HepG2 (cell line): ENCODE results near the gene ESYT1. TPM values are rescaled to one million over a fixed set of nuclear protein-coding genes. Genes with fewer than 3 reads are reported as not detected.

Source experiments
- MEIS1 ChIP-seq: sonication (generic); formaldehyde crosslinking; IDR thresholded peaks from 2 replicates; pipeline ENCODE4 v1.9.0; 2021; ENCODE audit warnings: mild to moderate bottlenecking, missing genetic modification reagents, moderate library complexity, borderline replicate concordance
- SP2 ChIP-seq: sonication (generic); formaldehyde crosslinking; IDR thresholded peaks from 2 replicates; pipeline ENCODE4 v1.5.1; 2020; ENCODE audit warnings: mild to moderate bottlenecking, missing genetic modification reagents
- ZFP62 ChIP-seq: sonication (generic); formaldehyde crosslinking; IDR thresholded peaks from 2 replicates; pipeline ENCODE4 v1.4.0; 2020; ENCODE audit warnings: missing genetic modification reagents
- ZNF34 ChIP-seq: sonication (generic); formaldehyde crosslinking; IDR thresholded peaks from 2 replicates; pipeline ENCODE4 v1.4.0; 2020; ENCODE audit warnings: mild to moderate bottlenecking, missing genetic modification reagents, borderline replicate concordance
- ZNF567 ChIP-seq: sonication (generic); formaldehyde crosslinking; IDR thresholded peaks from 2 replicates; pipeline ENCODE4 v1.8.1; 2023; ENCODE audit warnings: mild to moderate bottlenecking, missing genetic modification reagents, borderline replicate concordance
- ZSCAN22 ChIP-seq: sonication (generic); formaldehyde crosslinking; IDR thresholded peaks from 2 replicates; pipeline ENCODE4 v1.4.0; 2020; ENCODE audit warnings: mild to moderate bottlenecking, missing genetic modification reagents
- polyA plus RNA-seq, 8 experiments: library from polyadenylated mRNA; depleted of rRNA in 3 of 8; stranded (reverse) in 7 of 8; unstranded in 1 of 8; fragments of >200 nt; fragmentation: Illumina TruSeq in 4 of 8; extraction: Trizol in 4 of 8; gene quantifications; 2 replicates each; pipeline versions ENCODE4 v1.2.1 to v1.2.3, GENCODE V29; 2011 to 2016; ENCODE audit warnings: low read depth in 4 of 8, missing spikeins in 1 of 8, mixed read lengths in 1 of 8; ENCODE audit not compliant: insufficient read depth in 1 of 8
- total RNA-seq, 5 experiments: library from RNA; depleted of rRNA; stranded (reverse); fragments of >200 nt; fragmentation: Illumina TruSeq; extraction: Trizol; gene quantifications; 2 replicates each; pipeline ENCODE4 v1.2.3, GENCODE V29; 2016; ENCODE audit warnings: low read depth in 1 of 5
- TF ChIP-seq, protein P1 (sequence below): sonication (generic); formaldehyde crosslinking; IDR thresholded peaks from 2 replicates; pipeline ENCODE4 v1.4.0; 2020; ENCODE audit warnings: missing genetic modification reagents
- TF ChIP-seq, protein P2 (sequence below): sonication (generic); formaldehyde crosslinking; IDR thresholded peaks from 2 replicates; pipeline ENCODE4 v1.4.0; 2020; ENCODE audit warnings: missing genetic modification reagents
- TF ChIP-seq, protein P3 (sequence below): sonication (generic); formaldehyde crosslinking; IDR thresholded peaks from 2 replicates; pipeline ENCODE4 v1.4.0; 2020; ENCODE audit warnings: missing genetic modification reagents
- TF ChIP-seq, protein P4 (sequence below): sonication (generic); formaldehyde crosslinking; conservative IDR thresholded peaks from 2 replicates; pipeline ENCODE4 v1.8.1; 2023; ENCODE audit warnings: missing genetic modification reagents
- TF ChIP-seq, protein P5 (sequence below): sonication (generic); formaldehyde crosslinking; IDR thresholded peaks from 2 replicates; pipeline ENCODE4 v1.5.0; 2020; ENCODE audit warnings: mild to moderate bottlenecking, missing genetic modification reagents, moderate library complexity

ESYT1 gene
- total and polyA plus RNA-seq, 2 of the 13 experiments (the other 11 are each of a cell fraction or from before 2014, with no cell fraction given): 66.9 to 71.0 TPM

DNA sequence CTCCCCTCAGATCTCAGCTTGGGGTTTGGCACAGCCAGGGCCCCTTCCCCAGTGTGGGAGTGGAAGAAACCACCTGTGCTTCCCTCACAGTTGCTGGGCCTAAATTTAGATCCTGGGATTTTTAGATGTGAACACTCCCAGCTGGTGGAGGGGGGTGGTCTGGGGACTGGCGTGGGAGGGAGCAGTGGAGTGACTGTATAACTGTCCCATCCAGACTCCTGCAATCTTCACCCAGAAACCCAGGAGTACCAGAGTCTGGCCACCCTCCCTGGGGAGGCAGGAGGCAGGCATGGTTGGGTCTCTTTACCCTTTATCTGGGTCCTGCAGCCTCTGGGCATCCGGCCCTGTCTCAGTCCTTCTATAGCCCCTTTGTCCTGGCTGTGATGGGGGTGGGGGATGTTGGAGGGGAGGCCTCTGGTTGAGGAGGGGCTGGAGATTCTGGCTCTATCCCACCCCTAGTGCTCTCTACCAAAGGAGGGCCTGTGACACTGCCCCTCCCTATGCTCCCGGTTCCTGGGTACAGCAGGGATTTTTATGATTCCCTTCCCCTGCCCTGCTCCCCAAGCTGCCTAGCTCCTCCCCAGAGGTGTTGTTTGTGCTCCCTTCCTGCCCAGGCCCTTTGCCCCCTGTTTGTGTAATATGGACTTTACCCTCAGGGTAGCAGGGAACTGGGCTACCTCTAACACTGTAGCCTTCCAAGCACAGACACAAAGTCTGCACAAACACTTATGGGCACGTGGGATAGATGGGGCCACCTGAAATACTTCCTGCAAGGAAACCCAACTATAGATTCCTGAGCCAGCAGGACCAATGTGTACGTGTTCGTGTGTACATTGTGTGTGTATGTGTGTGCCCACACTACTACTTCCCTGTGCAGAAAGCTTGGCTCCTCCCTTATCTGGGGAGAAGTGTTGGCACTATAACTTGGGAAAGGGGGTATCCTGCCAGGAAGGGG lies 46.4 kb upstream of the ESYT1 start (continued):
- TF ChIP-seq, protein P1, sequence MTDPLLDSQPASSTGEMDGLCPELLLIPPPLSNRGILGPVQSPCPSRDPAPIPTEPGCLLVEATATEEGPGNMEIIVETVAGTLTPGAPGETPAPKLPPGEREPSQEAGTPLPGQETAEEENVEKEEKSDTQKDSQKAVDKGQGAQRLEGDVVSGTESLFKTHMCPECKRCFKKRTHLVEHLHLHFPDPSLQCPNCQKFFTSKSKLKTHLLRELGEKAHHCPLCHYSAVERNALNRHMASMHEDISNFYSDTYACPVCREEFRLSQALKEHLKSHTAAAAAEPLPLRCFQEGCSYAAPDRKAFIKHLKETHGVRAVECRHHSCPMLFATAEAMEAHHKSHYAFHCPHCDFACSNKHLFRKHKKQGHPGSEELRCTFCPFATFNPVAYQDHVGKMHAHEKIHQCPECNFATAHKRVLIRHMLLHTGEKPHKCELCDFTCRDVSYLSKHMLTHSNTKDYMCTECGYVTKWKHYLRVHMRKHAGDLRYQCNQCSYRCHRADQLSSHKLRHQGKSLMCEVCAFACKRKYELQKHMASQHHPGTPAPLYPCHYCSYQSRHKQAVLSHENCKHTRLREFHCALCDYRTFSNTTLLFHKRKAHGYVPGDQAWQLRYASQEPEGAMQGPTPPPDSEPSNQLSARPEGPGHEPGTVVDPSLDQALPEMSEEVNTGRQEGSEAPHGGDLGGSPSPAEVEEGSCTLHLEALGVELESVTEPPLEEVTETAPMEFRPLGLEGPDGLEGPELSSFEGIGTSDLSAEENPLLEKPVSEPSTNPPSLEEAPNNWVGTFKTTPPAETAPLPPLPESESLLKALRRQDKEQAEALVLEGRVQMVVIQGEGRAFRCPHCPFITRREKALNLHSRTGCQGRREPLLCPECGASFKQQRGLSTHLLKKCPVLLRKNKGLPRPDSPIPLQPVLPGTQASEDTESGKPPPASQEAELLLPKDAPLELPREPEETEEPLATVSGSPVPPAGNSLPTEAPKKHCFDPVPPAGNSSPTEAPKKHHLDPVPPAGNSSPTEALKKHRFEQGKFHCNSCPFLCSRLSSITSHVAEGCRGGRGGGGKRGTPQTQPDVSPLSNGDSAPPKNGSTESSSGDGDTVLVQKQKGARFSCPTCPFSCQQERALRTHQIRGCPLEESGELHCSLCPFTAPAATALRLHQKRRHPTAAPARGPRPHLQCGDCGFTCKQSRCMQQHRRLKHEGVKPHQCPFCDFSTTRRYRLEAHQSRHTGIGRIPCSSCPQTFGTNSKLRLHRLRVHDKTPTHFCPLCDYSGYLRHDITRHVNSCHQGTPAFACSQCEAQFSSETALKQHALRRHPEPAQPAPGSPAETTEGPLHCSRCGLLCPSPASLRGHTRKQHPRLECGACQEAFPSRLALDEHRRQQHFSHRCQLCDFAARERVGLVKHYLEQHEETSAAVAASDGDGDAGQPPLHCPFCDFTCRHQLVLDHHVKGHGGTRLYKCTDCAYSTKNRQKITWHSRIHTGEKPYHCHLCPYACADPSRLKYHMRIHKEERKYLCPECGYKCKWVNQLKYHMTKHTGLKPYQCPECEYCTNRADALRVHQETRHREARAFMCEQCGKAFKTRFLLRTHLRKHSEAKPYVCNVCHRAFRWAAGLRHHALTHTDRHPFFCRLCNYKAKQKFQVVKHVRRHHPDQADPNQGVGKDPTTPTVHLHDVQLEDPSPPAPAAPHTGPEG: peak; percentile 71; the same call in 1 of the 2 replicates
- TF ChIP-seq, protein P2, sequence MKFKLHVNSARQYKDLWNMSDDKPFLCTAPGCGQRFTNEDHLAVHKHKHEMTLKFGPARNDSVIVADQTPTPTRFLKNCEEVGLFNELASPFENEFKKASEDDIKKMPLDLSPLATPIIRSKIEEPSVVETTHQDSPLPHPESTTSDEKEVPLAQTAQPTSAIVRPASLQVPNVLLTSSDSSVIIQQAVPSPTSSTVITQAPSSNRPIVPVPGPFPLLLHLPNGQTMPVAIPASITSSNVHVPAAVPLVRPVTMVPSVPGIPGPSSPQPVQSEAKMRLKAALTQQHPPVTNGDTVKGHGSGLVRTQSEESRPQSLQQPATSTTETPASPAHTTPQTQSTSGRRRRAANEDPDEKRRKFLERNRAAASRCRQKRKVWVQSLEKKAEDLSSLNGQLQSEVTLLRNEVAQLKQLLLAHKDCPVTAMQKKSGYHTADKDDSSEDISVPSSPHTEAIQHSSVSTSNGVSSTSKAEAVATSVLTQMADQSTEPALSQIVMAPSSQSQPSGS (CRISPR knock-in tag): peak; percentile 96
- TF ChIP-seq, protein P3, sequence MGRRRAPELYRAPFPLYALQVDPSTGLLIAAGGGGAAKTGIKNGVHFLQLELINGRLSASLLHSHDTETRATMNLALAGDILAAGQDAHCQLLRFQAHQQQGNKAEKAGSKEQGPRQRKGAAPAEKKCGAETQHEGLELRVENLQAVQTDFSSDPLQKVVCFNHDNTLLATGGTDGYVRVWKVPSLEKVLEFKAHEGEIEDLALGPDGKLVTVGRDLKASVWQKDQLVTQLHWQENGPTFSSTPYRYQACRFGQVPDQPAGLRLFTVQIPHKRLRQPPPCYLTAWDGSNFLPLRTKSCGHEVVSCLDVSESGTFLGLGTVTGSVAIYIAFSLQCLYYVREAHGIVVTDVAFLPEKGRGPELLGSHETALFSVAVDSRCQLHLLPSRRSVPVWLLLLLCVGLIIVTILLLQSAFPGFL (CRISPR knock-in tag): no peak
- TF ChIP-seq ZNF34 (CRISPR knock-in tag): 0 out of 2 replicates have a peak, but pooled peaks have one; percentile 75
- 0 out of 2 replicates have a peak, but pooled peaks have one; percentile 93 for TF ChIP-seq MEIS1 (CRISPR knock-in tag)
- peak; percentile 66; the same call in 1 of the 2 replicates for TF ChIP-seq ZSCAN22
- TF ChIP-seq ZNF567 (CRISPR knock-in tag): 0 out of 2 replicates have a peak, but pooled peaks have one; percentile 54
- no peak for TF ChIP-seq ZFP62
- TF ChIP-seq, protein P4, sequence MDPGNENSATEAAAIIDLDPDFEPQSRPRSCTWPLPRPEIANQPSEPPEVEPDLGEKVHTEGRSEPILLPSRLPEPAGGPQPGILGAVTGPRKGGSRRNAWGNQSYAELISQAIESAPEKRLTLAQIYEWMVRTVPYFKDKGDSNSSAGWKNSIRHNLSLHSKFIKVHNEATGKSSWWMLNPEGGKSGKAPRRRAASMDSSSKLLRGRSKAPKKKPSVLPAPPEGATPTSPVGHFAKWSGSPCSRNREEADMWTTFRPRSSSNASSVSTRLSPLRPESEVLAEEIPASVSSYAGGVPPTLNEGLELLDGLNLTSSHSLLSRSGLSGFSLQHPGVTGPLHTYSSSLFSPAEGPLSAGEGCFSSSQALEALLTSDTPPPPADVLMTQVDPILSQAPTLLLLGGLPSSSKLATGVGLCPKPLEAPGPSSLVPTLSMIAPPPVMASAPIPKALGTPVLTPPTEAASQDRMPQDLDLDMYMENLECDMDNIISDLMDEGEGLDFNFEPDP (CRISPR knock-in tag): no peak
- no peak for TF ChIP-seq SP2 (CRISPR knock-in tag)
- TF ChIP-seq, protein P5, sequence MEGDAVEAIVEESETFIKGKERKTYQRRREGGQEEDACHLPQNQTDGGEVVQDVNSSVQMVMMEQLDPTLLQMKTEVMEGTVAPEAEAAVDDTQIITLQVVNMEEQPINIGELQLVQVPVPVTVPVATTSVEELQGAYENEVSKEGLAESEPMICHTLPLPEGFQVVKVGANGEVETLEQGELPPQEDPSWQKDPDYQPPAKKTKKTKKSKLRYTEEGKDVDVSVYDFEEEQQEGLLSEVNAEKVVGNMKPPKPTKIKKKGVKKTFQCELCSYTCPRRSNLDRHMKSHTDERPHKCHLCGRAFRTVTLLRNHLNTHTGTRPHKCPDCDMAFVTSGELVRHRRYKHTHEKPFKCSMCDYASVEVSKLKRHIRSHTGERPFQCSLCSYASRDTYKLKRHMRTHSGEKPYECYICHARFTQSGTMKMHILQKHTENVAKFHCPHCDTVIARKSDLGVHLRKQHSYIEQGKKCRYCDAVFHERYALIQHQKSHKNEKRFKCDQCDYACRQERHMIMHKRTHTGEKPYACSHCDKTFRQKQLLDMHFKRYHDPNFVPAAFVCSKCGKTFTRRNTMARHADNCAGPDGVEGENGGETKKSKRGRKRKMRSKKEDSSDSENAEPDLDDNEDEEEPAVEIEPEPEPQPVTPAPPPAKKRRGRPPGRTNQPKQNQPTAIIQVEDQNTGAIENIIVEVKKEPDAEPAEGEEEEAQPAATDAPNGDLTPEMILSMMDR (CRISPR knock-in tag): peak; percentile 52
